Kidney epithelial cell (primary cell): Measurements from ENCODE around the gene CORO7. TPM values are rescaled to one million over a fixed set of nuclear protein-coding genes. Genes with fewer than 3 reads are reported as not detected.

Source experiments
- DNase-seq: peaks from one replicate; pipeline ENCODE4 v3.0.0-alpha.2; 2010; ENCODE audit warnings: low read depth
- H3K27me3 ChIP-seq: 2 replicates; pipeline ENCODE4 v1.6.0; 2011; ENCODE audit warnings: low read length; ENCODE audit not compliant: control insufficient read depth, insufficient read depth
- H3K36me3 ChIP-seq: 2 replicates; pipeline ENCODE4 v1.5.1; 2011; ENCODE audit warnings: low read length; ENCODE audit not compliant: control insufficient read depth, insufficient read depth
- H3K4me3 ChIP-seq: 2 replicates; pipeline ENCODE4 v1.5.1; 2011; ENCODE audit warnings: low read depth, mild to moderate bottlenecking, control low read depth, low read length
- CTCF ChIP-seq: IDR thresholded peaks from 2 replicates; pipeline ENCODE4 v1.5.1; 2011; ENCODE audit warnings: mild to moderate bottlenecking, moderate library complexity, low read length, control low read depth, inconsistent platforms; ENCODE audit not compliant: insufficient read depth, poor library complexity, severe bottlenecking
- total RNA-seq: library from RNA; depleted of rRNA; stranded (reverse); fragments of >200 nt; gene quantifications from 2 replicates; pipeline ENCODE4 v1.2.3, GENCODE V29; 2015

The CORO7 gene
- total RNA-seq, 1 donor from 2014 or later = 57.3 TPM

GRCh38 chr16:4393240-4393600, 23.2 kb downstream of the CORO7 start:
- Histone ChIP-seq H3K27me3 (no peaks in the 10 kb centered on the region), H3K4me3 (no peak overlapping the region), H3K36me3 (no peaks in the 10 kb centered on the region)
- DNase-seq = no peak
- TF ChIP-seq CTCF = no peak

- Histone ChIP-seq H3K36me3 (no peaks in the 10 kb centered on the region), H3K27me3 (no peaks in the 10 kb centered on the region), H3K4me3 (no peak overlapping the region)
- no peak for DNase-seq
- TF ChIP-seq CTCF = no peak
Measured at GRCh38 chr16:4392382-4393239, 23.8 kb downstream of the CORO7 start.

GRCh38 chr16:4391631-4392381, 24.6 kb downstream of the CORO7 start:
- Histone ChIP-seq H3K36me3 (no peaks in the 10 kb centered on the region), H3K27me3 (no peaks in the 10 kb centered on the region), H3K4me3 (no peak overlapping the region)
- DNase-seq = no peak
- TF ChIP-seq CTCF = no peak

GRCh38 chr16:4390266-4391260, 25.8 kb downstream of the CORO7 start:
- H3K4me3 ChIP-seq = no peak overlapping the region
- no peak for TF ChIP-seq CTCF
- no peaks in the 10 kb centered on the region for H3K36me3 ChIP-seq
- DNase-seq = no peak
- H3K27me3 ChIP-seq = no peaks in the 10 kb centered on the region

GRCh38 chr16:4389051-4389955, 27.1 kb downstream of the CORO7 start:
- DNase-seq = no peak
- no peaks in the 10 kb centered on the region for H3K36me3 ChIP-seq
- no peaks in the 10 kb centered on the region for H3K27me3 ChIP-seq
- no peak overlapping the region for H3K4me3 ChIP-seq
- no peak for TF ChIP-seq CTCF
